Measurements from ENCODE around the gene VAT1L. TPM values are rescaled to one million over a fixed set of nuclear protein-coding genes. Genes with fewer than 3 reads are reported as not detected.
A peak's percentile ranks its signal among the peaks of the same experiment; 100 is the strongest.

The VAT1L gene
- total and polyA plus RNA-seq, 10 of the 15 experiments (the other 5 are each of a cell fraction or from before 2014, with no cell fraction given) = 0.06 to 0.18 (median 0.10) TPM; not detected in 5

GRCh38 chr16:77949445-77949844 is 161.1 kb downstream of the VAT1L start:
- no peaks in the 10 kb centered on the region for H3K79me2 ChIP-seq (ENCODE audit: control insufficient read depth, insufficient read depth, low read length)
- H3K27ac ChIP-seq (ENCODE audit: control insufficient read depth, insufficient read depth) = no peak overlapping the region
- H3K4me2 ChIP-seq (ENCODE audit: control insufficient read depth, insufficient read depth) = no peak overlapping the region
- TF ChIP-seq BHLHE40 (IDR thresholded peaks at IDR 0.05; ENCODE audit: borderline replicate concordance in 1 of 2, low read depth in 2 of 2, low read length in 1 of 2) (peak in 1 of 2 experiments; percentile 41; a peak in 1 of 4 replicates), ZBTB11 (CRISPR knock-in tag; IDR thresholded peaks at IDR 0.05) (no peak), ASH2L (IDR thresholded peaks at IDR 0.05; ENCODE audit: borderline replicate concordance, low read depth) (no peak), SPI1 (IDR thresholded peaks at IDR 0.05; ENCODE audit: borderline replicate concordance, insufficient read depth, low read depth, low read length) (no peak), FOS (IDR thresholded peaks at IDR 0.05; ENCODE audit: borderline replicate concordance, extremely low read depth, insufficient read length) (no peak), RFX5 (IDR thresholded peaks at IDR 0.05; ENCODE audit: low read depth, low read length) (no peak), CTCF (IDR thresholded peaks at IDR 0.05 in 2 of 3, conservative IDR thresholded peaks at IDR 0.05 in 1 of 3; ENCODE audit: control insufficient read depth in 2 of 3, extremely low read depth in 1 of 3, insufficient read depth in 1 of 3, low read depth in 3 of 3, low read length in 3 of 3) (no peak)
- WGBS (ENCODE audit: insufficient coverage, insufficient replicate concordance, low lambda C conversion rate, missing lambda C conversion rate) = 40% methylated on average over 2 of the region's 2 CpGs
- BruUV-seq (replicated peaks) = no TSS peak
- H4K20me1 ChIP-seq (ENCODE audit: control insufficient read depth, insufficient read depth) = no peaks in the 10 kb centered on the region
- FAIRE-seq (no peak), DNase-seq (ENCODE audit: low read depth, low spot score) (no peak), ATAC-seq (no peak)
- ChIA-PET SMC1A (ENCODE audit: uncharacterized antibody, unreplicated experiment) (interaction anchor here (0.6 to 1.2 kb wide), 2 partner anchors 98 to 169 kb away, joined by 3 read pairs; no protein-coding TSS in a partner anchor), CTCF (no interaction called here), RAD21 (ENCODE audit: unreplicated experiment) (no interaction called here), POLR2A (no interaction called here)
- no peak overlapping the region for H2AFZ ChIP-seq (ENCODE audit: control insufficient read depth, low read depth, low read length)
- H3K9ac ChIP-seq (ENCODE audit: control insufficient read depth, insufficient read depth, low read length) = no peak overlapping the region
- intact Hi-C loops (cut with micrococcal nuclease; ENCODE audit: unreplicated experiment) (no loop called here), in situ Hi-C loops (cut with MboI) (no loop called here)
- H3K36me3 ChIP-seq (ENCODE audit: control insufficient read depth in 2 of 2, insufficient read depth in 2 of 2, low read length in 1 of 2) = no peaks in the 10 kb centered on the region
- H3K9me3 ChIP-seq (replicated peaks; ENCODE audit: control insufficient read depth, insufficient read depth, low read length) = no peaks in the 10 kb centered on the region; the same call in 2 of the 3 replicates
- H3K4me1 ChIP-seq (ENCODE audit: control insufficient read depth, insufficient read depth, low read length) = peaks cover 17% of the 10 kb centered on the region
- no peak overlapping the region for H3K4me3 ChIP-seq
- H3K27me3 ChIP-seq (replicated peaks in 1 of 2; ENCODE audit: control insufficient read depth in 2 of 2, insufficient read depth in 2 of 2, low read length in 1 of 2) = no peaks in the 10 kb centered on the region
